ENCODE results near the gene LRRN3.

DNA sequence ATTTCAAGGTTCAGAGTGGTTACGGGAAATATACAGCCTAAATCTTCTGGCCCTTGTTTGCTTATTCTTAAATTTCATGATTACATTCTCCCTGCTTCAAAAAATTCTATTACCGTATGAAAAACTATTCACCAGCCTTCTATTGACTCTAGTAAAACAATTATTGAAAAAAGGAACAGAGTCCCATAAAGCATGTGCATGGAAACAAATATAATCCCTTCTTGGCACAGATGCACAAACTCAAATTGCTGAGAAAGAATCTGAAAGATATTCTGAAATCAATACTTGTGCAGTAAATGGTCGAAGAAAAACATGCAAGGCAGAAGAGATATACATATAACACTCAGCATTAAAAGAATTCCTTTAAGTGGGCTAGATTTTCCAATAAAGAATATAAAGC lies 83.6 kb downstream of the LRRN3 start:
- TF ChIP-seq, protein P1, sequence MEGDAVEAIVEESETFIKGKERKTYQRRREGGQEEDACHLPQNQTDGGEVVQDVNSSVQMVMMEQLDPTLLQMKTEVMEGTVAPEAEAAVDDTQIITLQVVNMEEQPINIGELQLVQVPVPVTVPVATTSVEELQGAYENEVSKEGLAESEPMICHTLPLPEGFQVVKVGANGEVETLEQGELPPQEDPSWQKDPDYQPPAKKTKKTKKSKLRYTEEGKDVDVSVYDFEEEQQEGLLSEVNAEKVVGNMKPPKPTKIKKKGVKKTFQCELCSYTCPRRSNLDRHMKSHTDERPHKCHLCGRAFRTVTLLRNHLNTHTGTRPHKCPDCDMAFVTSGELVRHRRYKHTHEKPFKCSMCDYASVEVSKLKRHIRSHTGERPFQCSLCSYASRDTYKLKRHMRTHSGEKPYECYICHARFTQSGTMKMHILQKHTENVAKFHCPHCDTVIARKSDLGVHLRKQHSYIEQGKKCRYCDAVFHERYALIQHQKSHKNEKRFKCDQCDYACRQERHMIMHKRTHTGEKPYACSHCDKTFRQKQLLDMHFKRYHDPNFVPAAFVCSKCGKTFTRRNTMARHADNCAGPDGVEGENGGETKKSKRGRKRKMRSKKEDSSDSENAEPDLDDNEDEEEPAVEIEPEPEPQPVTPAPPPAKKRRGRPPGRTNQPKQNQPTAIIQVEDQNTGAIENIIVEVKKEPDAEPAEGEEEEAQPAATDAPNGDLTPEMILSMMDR (IDR thresholded peaks at IDR 0.05), result no peak
- no peak for TF ChIP-seq POLR2A (IDR thresholded peaks at IDR 0.05)
